K562 (cell line): ENCODE data around the gene RGL2. TPM values are rescaled to one million over a fixed set of nuclear protein-coding genes. Genes with fewer than 3 reads are reported as not detected.

Source experiments
- ATAC-seq: fragments of 200-7000 bp; cut with Tn5 transposase; 3 replicates; pipeline ENCODE4 v1.9.1; 2020; ENCODE audit warnings: moderate library complexity
- BruUV-seq: library from RNA; stranded (reverse); fragments of 400-500 nt; replicated peaks from 2 replicates; lab custom pipeline; 2021; lab: Mats Ljungman, UMichigan
- CTCF ChIA-PET: fragments of 300-600 bp; formaldehyde crosslinking; extraction: SDS; loops from one replicate; lab custom pipeline; 2021; ENCODE audit warnings: low intra/inter-chr PET ratio; lab: Yijun Ruan, JAX
- POLR2A ChIA-PET: fragments of 300-600, 350-650 bp; sonication (Branson Sonifier 250); formaldehyde crosslinking; extraction: SDS; loops from one replicate; lab custom pipeline; 2021; ENCODE audit warnings: antibody characterized with exemption, inconsistent platforms; lab: Yijun Ruan, JAX
- DNase-seq, 4 experiments: peaks; one replicate each; pipeline versions ENCODE4 v3.0.0 to v3.0.0-alpha.2; 2011 to 2018; ENCODE audit warnings: low spot score in 3 of 4, mixed read lengths in 3 of 4; ENCODE audit errors: extremely low read depth in 1 of 4
- FAIRE-seq: peaks from 2 replicates; lab custom pipeline; 2011; peaks lifted over from hg19 to GRCh38; lab: Jason Lieb, UNC
- H2AFZ ChIP-seq: 2 replicates; pipeline ENCODE4 v1.6.0; 2011; ENCODE audit warnings: low read depth, low read length, control low read depth, inconsistent platforms
- H3K27ac ChIP-seq: fragments of 200-600 bp; 3 replicates; pipeline ENCODE4 v1.8.0; 2011; ENCODE audit warnings: low read depth, mild to moderate bottlenecking, control low read depth, inconsistent platforms, low read length, moderate library complexity, mixed read lengths; ENCODE audit errors: extremely low read depth
- H3K27me3 ChIP-seq, 2 experiments: fragments of 300-600 bp in 1 of 2; 2 replicates in 1 of 2; 3 replicates in 1 of 2; pipeline versions ENCODE4 v1.6.0 to v1.8.0; 2011; ENCODE audit warnings: inconsistent platforms in 2 of 2, low read length in 2 of 2, mild to moderate bottlenecking in 1 of 2, mixed read lengths in 1 of 2, moderate library complexity in 1 of 2; ENCODE audit not compliant: control insufficient read depth in 2 of 2, insufficient read depth in 2 of 2
- H3K36me3 ChIP-seq: fragments of 300-600 bp; 3 replicates; pipeline ENCODE4 v1.8.0; 2011; ENCODE audit warnings: mild to moderate bottlenecking, low read length, inconsistent platforms; ENCODE audit not compliant: control insufficient read depth, insufficient read depth
- H3K4me1 ChIP-seq, 2 experiments: fragments of 200-600 bp in 1 of 2; replicated peaks in 1 of 2; 2 replicates in 1 of 2; 3 replicates in 1 of 2; pipeline versions ENCODE4 v1.5.1 to v1.8.0; 2011; ENCODE audit warnings: inconsistent platforms in 2 of 2, low read length in 2 of 2, mild to moderate bottlenecking in 1 of 2, mixed read lengths in 1 of 2, moderate library complexity in 1 of 2; ENCODE audit not compliant: control insufficient read depth in 2 of 2, insufficient read depth in 2 of 2
- H3K4me2 ChIP-seq: 2 replicates; pipeline ENCODE4 v1.6.1; 2011; ENCODE audit warnings: low read length, control low read depth, inconsistent platforms, mixed read lengths; ENCODE audit not compliant: insufficient read depth
- H3K4me3 ChIP-seq: fragments of 200-600 bp; sonication (generic), shearing (Covaris generic); 2 replicates; pipeline ENCODE4 v1.5.1; 2016; ENCODE audit warnings: control low read depth, inconsistent platforms
- H3K79me2 ChIP-seq: fragments of 200-600 bp; 3 replicates; pipeline ENCODE4 v1.8.0; 2011; ENCODE audit warnings: low read length, inconsistent platforms; ENCODE audit not compliant: control insufficient read depth, insufficient read depth
- H3K9ac ChIP-seq, 2 experiments: 2 replicates each; pipeline versions ENCODE4 v1.6.0 to v1.6.1; 2011; ENCODE audit warnings: low read depth in 2 of 2, low read length in 2 of 2, control low read depth in 1 of 2, inconsistent platforms in 1 of 2, mild to moderate bottlenecking in 1 of 2, mixed read lengths in 1 of 2; ENCODE audit not compliant: insufficient read depth in 1 of 2
- H3K9me1 ChIP-seq: one replicate; pipeline ENCODE4 v1.6.0; 2011; ENCODE audit warnings: inconsistent platforms, mild to moderate bottlenecking, low read length, moderate library complexity; ENCODE audit not compliant: control insufficient read depth, insufficient read depth
- H3K9me3 ChIP-seq: replicated peaks from 2 replicates; pipeline ENCODE4 v1.5.1; 2011; ENCODE audit warnings: low read depth, low read length, inconsistent platforms; ENCODE audit not compliant: control insufficient read depth, insufficient read depth
- H4K20me1 ChIP-seq: replicated peaks from 2 replicates; pipeline ENCODE4 v1.6.1; 2011; ENCODE audit warnings: low read length, inconsistent platforms, mixed read lengths; ENCODE audit not compliant: control insufficient read depth, insufficient read depth
- CBX3 ChIP-seq, 2 experiments: IDR thresholded peaks; 1 replicate in 1 of 2; 2 replicates in 1 of 2; pipeline ENCODE4 v1.6.1; 2012; ENCODE audit warnings: inconsistent platforms in 2 of 2, low read length in 2 of 2, borderline replicate concordance in 1 of 2, control low read depth in 1 of 2
- KLF10 ChIP-seq: fragments of 250-450 bp; sonication (Bioruptor Pico); IDR thresholded peaks from 2 replicates; pipeline ENCODE4 v1.6.1; 2021; ENCODE audit warnings: matching md5 sums
- LCOR ChIP-seq: sonication (generic); formaldehyde crosslinking; IDR thresholded peaks from 2 replicates; pipeline ENCODE4 v1.8.0; 2022; ENCODE audit warnings: mild to moderate bottlenecking, missing genetic modification reagents
- NFE2L1 ChIP-seq: fragments of 450-650 bp; IDR thresholded peaks from 2 replicates; pipeline ENCODE4 v1.6.1; 2016; ENCODE audit warnings: missing genetic modification characterization, low read depth, mild to moderate bottlenecking, missing compliant biosample characterization, moderate library complexity, borderline replicate concordance
- NRF1 ChIP-seq, 2 experiments: fragments of 450-650 bp; IDR thresholded peaks in 1 of 2; conservative IDR thresholded peaks in 1 of 2; 2 replicates each; pipeline ENCODE4 v1.6.1; 2014; ENCODE audit warnings: mild to moderate bottlenecking in 2 of 2
- ZNF384 ChIP-seq: IDR thresholded peaks from 2 replicates; pipeline ENCODE4 v1.6.1; 2012; ENCODE audit warnings: low read depth, low read length, improper control_type of control experiment
- WGBS: fragments of 100-300 bp; shearing (Covaris generic); methylation state at CpG from one replicate; pipeline ENCODE4 v1.1.6; 2016; ENCODE audit warnings: low coverage, mixed read lengths; ENCODE audit not compliant: insufficient coverage; ENCODE audit errors: missing lambda C conversion rate; 5-methylcytosine and 5-hydroxymethylcytosine counted together
- in situ Hi-C: fragments of 300-500 bp; cut with MboI; formaldehyde crosslinking; loops from 4 replicates; pipeline ENCODE4 v1.15.0; 2018; ENCODE audit warnings: inconsistent platforms, mixed read lengths
- intact Hi-C: fragments of 100-400 bp; cut with micrococcal nuclease; formaldehyde crosslinking; loops from 2 replicates; pipeline ENCODE4 v1.14.2; 2022
- polyA plus RNA-seq, 8 experiments: library from polyadenylated mRNA; depleted of rRNA in 4 of 8; stranded (reverse) in 5 of 8; unstranded in 3 of 8; fragments of >200 nt; fragmentation: Nextera tagmentation in 2 of 8; fragmentation: Illumina TruSeq in 1 of 8; extraction: Ambion mirVana in 2 of 8; extraction: Trizol in 1 of 8; gene quantifications; 2 replicates each; pipeline versions ENCODE4 v1.2.1 to v1.2.3, GENCODE V29; 2011 to 2014; ENCODE audit warnings: inconsistent platforms in 1 of 8, missing spikeins in 1 of 8
- total RNA-seq, 7 experiments: library from RNA; depleted of rRNA in 6 of 7; stranded (reverse); fragments of >200 nt in 6 of 7; fragmentation: Illumina TruSeq in 2 of 7; extraction: Trizol in 2 of 7; gene quantifications; 2 replicates each; pipeline versions ENCODE4 v1.2.1 to v1.2.3, GENCODE V29; 2011 to 2021; ENCODE audit warnings: low replicate concordance in 1 of 7
- TF ChIP-seq, protein P1 (sequence below): fragments of 250-450 bp; sonication (Bioruptor Pico); IDR thresholded peaks from 2 replicates; pipeline ENCODE4 v1.4.0; 2020; ENCODE audit warnings: mild to moderate bottlenecking, moderate library complexity
- TF ChIP-seq, protein P2 (sequence below), 2 experiments: fragments of 450-650 bp; conservative IDR thresholded peaks; 2 replicates each; pipeline ENCODE4 v1.6.1; 2017; ENCODE audit warnings: mild to moderate bottlenecking in 2 of 2, moderate library complexity in 2 of 2

Gene RGL2
- total and polyA plus RNA-seq, 9 of the 15 experiments (the other 6 are each of a cell fraction or from before 2014, with no cell fraction given) = 1.8 to 57.1 (median 19.5) TPM

DNA sequence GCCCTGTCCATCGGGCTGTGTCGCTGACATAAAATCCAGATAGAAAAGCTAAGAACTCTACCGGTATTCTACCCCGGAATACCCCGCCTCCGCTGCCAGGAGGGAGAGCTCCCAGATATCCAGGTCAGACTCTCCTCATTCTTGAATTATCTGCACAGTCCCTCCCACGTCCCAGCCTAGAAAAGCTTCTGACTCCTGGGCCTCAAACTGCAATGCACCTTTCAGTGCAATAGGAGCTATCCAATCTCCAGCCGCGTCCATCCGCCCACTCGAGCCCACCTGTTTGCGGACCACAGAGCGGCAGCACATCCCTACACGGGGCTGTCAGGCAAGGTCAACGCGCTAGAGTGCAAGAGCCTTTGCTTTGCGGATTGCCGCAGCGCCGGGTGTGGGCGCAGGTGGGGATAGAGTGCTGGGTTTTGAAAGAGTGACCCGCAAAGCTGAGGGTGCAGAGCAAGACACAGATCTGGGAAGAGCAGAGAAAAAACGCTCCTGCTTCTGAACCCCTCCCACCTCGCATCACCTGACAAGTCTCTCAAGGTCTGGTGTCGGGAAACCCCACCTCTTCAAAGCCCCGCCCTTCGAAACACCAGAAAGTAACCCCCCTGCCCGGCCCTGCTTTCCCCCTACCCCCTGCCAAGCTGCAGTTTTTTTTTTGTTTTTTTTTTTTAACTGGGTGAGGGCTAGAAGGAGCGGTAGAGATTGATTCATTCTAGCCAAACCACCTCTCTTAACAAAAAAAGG lies 13.8 kb upstream of the RGL2 start (continued):
- TF ChIP-seq, protein P1, sequence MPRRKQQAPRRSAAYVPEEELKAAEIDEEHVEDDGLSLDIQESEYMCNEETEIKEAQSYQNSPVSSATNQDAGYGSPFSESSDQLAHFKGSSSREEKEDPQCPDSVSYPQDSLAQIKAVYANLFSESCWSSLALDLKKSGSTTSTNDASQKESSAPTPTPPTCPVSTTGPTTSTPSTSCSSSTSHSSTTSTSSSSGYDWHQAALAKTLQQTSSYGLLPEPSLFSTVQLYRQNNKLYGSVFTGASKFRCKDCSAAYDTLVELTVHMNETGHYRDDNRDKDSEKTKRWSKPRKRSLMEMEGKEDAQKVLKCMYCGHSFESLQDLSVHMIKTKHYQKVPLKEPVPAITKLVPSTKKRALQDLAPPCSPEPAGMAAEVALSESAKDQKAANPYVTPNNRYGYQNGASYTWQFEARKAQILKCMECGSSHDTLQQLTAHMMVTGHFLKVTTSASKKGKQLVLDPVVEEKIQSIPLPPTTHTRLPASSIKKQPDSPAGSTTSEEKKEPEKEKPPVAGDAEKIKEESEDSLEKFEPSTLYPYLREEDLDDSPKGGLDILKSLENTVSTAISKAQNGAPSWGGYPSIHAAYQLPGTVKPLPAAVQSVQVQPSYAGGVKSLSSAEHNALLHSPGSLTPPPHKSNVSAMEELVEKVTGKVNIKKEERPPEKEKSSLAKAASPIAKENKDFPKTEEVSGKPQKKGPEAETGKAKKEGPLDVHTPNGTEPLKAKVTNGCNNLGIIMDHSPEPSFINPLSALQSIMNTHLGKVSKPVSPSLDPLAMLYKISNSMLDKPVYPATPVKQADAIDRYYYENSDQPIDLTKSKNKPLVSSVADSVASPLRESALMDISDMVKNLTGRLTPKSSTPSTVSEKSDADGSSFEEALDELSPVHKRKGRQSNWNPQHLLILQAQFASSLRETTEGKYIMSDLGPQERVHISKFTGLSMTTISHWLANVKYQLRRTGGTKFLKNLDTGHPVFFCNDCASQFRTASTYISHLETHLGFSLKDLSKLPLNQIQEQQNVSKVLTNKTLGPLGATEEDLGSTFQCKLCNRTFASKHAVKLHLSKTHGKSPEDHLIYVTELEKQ (CRISPR knock-in tag) = no peak
- TF ChIP-seq ZNF384 = peak; percentile 68

DNA sequence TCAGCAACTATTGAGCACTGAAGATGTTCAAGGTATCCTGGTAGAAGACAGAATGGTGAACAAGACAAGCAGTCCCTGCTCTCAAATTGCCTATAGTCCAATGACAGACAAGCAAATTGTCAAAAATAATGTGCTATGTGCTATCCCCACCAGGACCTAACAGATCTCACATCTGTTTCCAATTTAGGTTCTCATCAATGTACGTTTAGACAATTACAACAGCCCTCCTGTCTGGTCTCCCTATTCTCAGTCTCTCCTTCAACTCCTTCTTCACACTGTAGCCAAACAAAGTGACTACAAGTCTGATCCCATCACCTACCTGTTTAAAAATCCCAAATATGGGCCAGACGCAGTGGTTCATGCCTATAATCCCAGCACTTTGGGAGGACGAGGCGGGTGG lies 7.6 kb upstream of the RGL2 start:
- Histone ChIP-seq H3K9ac (no peak overlapping the region), H3K4me2 (no peak overlapping the region), H4K20me1 (peaks cover 8% of the 10 kb centered on the region; the same call in 1 of the 2 replicates), H3K27ac (no peak overlapping the region), H3K9me3 (no peaks in the 10 kb centered on the region), H2AFZ (no peak overlapping the region), H3K36me3 (peaks cover 64% of the 10 kb centered on the region), H3K4me1 (peaks cover 0 to 12% of the 10 kb centered on the region in 2 experiments; a peak in 3 of 5 replicates), H3K79me2 (peaks cover 17% of the 10 kb centered on the region), H3K27me3 (no peaks in the 10 kb centered on the region), H3K4me3 (no peak overlapping the region), H3K9me1 (no peaks in the 10 kb centered on the region)
- ChIA-PET POLR2A (interaction anchor here (1.1 kb wide), 1 partner anchor 9 kb away, joined by 3 read pairs; no protein-coding TSS in a partner anchor), CTCF (no interaction called here)
- DNase-seq (no peak), FAIRE-seq (no peak), ATAC-seq (no peak)
- in situ Hi-C loops (no loop called here), intact Hi-C loops (no loop called here)
- TF ChIP-seq NRF1 (conservative IDR thresholded peaks at IDR 0.05 in 1 of 2, IDR thresholded peaks at IDR 0.05 in 1 of 2) = no peak
- no peak for TF ChIP-seq KLF10 (CRISPR knock-in tag)
- TF ChIP-seq NFE2L1 (tag) = no peak
- no peak for TF ChIP-seq LCOR
- no peak for TF ChIP-seq CBX3 (IDR thresholded peaks at IDR 0.05; ENCODE audit: borderline replicate concordance in 1 of 2, low read length in 2 of 2)
- TF ChIP-seq, protein P2, sequence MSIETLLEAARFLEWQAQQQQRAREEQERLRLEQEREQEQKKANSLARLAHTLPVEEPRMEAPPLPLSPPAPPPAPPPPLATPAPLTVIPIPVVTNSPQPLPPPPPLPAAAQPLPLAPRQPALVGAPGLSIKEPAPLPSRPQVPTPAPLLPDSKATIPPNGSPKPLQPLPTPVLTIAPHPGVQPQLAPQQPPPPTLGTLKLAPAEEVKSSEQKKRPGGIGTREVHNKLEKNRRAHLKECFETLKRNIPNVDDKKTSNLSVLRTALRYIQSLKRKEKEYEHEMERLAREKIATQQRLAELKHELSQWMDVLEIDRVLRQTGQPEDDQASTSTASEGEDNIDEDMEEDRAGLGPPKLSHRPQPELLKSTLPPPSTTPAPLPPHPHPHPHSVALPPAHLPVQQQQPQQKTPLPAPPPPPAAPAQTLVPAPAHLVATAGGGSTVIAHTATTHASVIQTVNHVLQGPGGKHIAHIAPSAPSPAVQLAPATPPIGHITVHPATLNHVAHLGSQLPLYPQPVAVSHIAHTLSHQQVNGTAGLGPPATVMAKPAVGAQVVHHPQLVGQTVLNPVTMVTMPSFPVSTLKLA (conservative IDR thresholded peaks at IDR 0.05) = no peak
- WGBS = 84% methylated on average over 4 of the region's 4 CpGs
- no TSS peak for BruUV-seq
